GM21737 (cell line): ENCODE results near the gene SRSF3.
"Not testable (repeated sequence)": the region's sequence is repeated elsewhere in the genome, so short reads cannot be mapped to it uniquely, and the experiment has no call there.

Experiments
- ATAC-seq: cut with Tn5 transposase; IDR thresholded peaks from one replicate; pipeline ENCODE4 v1.9.1; 2021; ENCODE audit warnings: mild to moderate bottlenecking, moderate library complexity; ENCODE audit not compliant: unreplicated experiment

SRSF3 gene

GRCh38 chr6:36642913-36643817 is 49.0 kb downstream of the SRSF3 start:
- ATAC-seq = no peak

- ATAC-seq = no peak
Observed at GRCh38 chr6:36643977-36644376, 49.8 kb downstream of the SRSF3 start.

- ATAC-seq = no peak
Observed at GRCh38 chr6:36649086-36649485, 54.9 kb downstream of the SRSF3 start.

- no peak for ATAC-seq
Observed at GRCh38 chr6:36649701-36650484, 55.7 kb downstream of the SRSF3 start.

- ATAC-seq = no peak
Observed at GRCh38 chr6:36650848-36651478, 56.8 kb downstream of the SRSF3 start.

GRCh38 chr6:36651659-36652379 is 57.7 kb downstream of the SRSF3 start:
- ATAC-seq = no peak

- not testable (repeated sequence) for ATAC-seq
Observed at GRCh38 chr6:36654469-36654868, 60.3 kb downstream of the SRSF3 start.
